GM18951 (cell line): ENCODE data around the gene XRRA1.

Source experiments
- POLR2A ChIP-seq: IDR thresholded peaks from 4 replicates; pipeline ENCODE4 v1.6.1; 2011; ENCODE audit warnings: mild to moderate bottlenecking; ENCODE audit not compliant: insufficient read length, insufficient read depth; ENCODE audit errors: extremely low read depth
- in situ Hi-C: fragments of 300-500 bp; cut with MboI; formaldehyde crosslinking; loops from one replicate; pipeline ENCODE4 v1.12.0; 2022; ENCODE audit warnings: low sequenced_read_pairs, mixed read lengths, inconsistent platforms; ENCODE audit not compliant: unreplicated experiment

Gene XRRA1

DNA sequence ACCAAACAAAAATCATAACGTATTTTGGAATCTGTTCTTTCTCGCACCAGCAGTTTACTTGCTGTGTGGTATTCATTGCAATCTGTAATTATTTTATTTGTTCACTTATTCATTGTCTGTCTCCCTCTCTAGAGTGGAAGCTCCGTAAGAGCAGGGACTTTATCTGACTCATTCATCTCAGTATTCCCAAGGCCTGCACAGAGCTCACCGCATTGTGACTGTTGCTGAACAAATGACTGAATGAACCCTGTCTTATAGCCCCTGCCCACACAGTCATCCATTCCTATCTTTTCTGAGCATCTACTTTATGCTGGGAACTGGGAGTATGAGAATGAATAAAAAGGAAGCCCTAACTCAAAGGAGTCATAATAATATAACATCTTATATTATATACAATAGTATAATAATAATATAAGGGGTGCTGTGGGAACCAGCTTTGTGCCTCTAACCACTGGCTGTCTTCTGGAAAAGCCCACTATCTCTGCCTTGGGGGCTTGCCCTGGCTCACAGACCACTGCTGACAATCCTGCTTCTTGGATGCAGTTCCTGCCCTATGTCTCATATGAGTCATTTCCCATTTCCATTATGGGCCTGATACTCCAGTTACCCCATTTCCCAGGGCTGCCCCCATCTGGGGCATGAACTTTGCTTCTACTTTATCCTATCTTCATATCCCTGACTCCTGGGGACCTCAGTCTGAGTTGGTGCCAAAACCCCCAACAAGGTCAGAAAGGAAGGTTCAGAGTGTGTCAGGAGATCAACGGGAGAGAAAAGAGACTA is 11.0 kb downstream of the XRRA1 start:
- in situ Hi-C loops: no loop called here
- no peak for TF ChIP-seq POLR2A

DNA sequence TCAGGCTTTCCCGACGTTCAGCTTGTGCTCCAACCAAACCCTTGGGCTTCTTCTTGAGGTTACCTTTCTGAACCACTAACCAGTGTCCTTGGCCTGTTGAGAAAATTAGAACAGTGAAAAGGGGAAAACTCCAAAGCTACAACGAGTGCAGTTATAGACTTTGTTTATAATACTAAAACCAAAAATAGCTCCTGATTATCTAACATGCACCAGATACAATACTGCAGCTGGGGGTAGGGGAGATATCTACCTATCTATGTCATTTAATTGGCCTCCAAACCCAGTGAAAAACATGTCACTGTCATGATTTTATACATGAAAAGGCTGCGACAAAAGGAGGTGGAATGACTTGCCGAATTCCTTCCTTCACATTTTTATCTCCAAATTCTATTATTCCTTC is 11.9 kb downstream of the XRRA1 start:
- in situ Hi-C loops: no loop called here

DNA sequence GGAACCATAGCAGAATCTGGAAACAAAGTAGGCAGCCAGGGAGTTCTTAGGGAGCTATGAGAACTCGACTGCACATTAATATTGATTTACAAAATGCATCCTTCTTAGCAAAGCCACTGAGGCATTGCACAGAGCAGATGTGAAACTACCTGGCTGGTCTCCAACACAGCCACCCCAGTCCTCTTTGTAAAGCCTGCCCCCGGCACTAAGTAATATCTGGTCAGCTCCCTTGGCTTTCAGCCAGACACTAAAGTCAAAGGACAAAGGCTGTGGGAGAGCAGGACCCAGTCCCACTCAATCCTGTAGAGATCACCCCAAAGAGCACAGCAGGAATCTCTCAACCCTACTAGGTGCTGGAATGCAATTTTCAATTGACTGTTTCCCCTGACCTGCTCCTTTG is 12.8 kb downstream of the XRRA1 start:
- in situ Hi-C loops: no loop called here
- no peak for TF ChIP-seq POLR2A

More for the DNA sequence above, 11.9 kb downstream of the XRRA1 start:
- no peak for TF ChIP-seq POLR2A

DNA sequence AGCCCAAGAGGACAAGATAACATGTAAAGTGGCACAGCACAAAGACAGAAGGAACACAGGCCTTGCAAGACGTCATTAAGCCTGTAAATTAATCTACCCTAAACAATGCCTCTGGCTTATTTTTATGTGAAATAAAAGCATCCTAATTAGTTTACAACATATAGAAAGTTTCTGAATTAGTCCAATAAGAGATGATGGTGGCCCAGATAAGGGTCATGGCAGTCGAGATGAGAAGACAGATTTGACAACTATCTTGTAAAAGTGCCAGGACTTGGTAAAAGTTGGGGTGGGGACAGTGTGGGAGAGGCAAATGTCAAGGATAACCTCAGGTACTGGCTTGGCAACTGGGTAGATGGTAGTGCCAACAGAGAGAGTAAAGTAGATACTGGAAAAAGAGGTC is 13.6 kb downstream of the XRRA1 start:
- no peak for TF ChIP-seq POLR2A
- in situ Hi-C loops: no loop called here

DNA sequence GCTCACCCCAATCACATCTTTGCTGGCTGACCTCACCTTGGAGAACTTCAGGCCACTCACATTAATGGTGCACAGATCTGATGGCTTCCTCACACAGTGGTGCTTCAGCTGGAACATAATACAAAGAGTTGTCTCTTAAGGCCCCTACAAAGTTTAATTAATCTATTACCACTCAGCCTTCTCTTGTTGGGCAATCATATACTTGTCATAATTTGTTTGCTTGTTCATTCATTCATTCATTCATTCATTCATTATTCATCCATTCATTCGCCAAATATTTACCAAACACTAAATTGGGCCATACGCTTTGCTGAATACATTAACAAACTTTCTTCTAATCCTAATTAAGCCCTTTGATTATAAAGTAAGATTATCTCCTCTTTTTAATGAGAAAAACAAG is 15.1 kb downstream of the XRRA1 start:
- in situ Hi-C loops: no loop called here

DNA sequence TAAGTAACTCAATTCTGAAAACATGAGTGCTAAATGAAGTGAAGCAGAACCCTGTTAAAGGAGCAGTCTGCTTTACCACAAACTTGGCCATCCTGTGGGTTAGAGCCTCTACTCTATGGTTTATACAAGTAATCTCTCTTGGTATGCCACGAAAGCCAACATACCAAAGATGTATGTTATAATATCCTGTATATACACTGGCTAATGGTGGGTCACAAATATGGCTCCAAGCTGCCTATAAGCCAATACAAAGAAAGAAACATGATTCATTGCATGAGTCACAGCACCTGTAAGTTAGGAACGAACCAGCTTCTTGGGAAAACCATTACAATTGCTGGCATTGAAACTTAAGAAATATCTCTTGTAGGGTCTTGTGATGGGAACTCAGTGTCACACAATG is 16.1 kb downstream of the XRRA1 start:
- no peak for TF ChIP-seq POLR2A
- in situ Hi-C loops: no loop called here

More for the DNA sequence above, 15.1 kb downstream of the XRRA1 start:
- TF ChIP-seq POLR2A: no peak

DNA sequence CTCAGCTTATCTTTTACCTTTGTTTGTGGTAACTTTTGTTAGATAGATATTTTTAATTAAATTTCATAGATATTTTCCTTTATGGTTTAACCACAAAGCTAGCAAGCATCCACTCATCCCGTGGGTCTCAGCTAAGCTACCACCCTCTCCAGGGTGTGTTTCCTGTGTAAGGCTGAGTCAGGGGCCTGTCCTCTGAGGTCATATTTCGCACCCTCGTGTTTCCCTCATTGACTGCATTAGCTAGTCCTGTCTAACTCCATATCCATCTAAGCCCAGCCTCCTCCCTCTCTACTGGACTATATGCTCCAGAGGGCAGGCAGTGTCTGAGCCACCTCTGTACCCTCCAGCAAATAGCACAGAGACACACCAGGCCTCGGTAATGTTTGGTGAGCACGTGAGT is 16.7 kb downstream of the XRRA1 start:
- in situ Hi-C loops: no loop called here
- TF ChIP-seq POLR2A: no peak

DNA sequence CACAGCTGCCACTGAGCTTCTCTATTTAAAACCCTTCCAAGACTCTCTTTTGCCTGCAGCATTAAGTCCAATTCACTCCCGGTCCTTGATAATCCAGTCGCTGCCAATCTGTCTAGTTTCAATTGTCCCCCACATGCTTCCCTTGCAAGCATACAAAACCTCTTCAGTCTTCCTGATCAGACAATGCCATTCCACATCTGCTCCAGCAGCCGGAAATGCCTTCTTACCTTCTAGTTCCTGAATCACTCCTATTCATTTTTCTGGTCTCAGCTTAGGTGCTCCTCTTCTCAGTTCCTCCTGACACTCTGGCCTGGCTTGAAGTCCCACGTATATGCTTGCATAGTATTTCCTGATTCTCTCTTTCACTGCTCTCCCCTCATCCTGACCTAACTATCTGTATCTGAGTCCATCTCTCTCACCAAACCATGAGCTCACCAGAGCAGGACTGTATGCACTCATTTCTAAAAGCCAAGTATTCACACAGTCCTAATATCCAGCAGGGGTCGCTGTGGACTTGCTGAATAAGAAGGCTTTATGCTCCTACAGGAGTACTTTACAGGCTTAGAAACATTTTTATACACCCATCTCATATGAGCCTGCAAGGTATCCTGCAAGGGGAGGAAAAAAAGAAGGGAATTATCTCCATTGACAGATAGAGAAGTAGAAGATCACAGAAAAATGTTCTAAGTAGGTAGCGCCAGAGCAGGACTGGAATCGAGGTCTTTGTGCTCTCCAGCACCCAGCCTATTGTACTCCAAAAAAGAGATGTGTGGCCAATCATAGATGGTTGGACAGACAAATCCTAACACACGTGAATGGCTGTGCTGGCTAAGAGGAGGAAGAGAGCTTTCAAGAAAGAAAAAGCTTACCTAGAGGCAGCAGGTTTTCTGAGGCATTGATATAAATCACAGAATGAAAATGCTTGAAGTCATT is 19.2 kb downstream of the XRRA1 start:
- in situ Hi-C loops: loop anchor here (10.0 kb wide), 1 partner anchor 275 kb away; no protein-coding TSS in a partner anchor
- no peak for TF ChIP-seq POLR2A

DNA sequence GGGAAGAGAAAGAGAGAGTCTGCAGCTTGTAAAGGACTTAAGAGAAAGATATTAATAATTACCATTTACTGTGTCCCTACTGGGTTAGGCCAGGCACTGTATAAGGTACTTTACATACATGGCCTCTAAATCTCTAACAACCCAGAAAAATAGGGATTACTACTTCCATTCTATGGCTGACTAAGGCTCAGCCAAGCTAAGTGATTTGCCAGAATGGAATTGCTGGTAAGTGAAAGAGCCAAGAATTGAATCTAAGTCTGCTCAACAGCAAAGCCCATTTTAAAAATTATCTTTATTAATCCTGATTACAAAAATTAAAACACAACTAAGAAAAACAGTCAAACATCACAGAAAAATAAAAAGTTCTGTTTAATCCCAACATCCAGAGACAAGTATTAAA is 21.4 kb downstream of the XRRA1 start:
- no peak for TF ChIP-seq POLR2A
- in situ Hi-C loops: loop anchor here (10.0 kb wide), 1 partner anchor 277 kb away; no protein-coding TSS in a partner anchor

DNA sequence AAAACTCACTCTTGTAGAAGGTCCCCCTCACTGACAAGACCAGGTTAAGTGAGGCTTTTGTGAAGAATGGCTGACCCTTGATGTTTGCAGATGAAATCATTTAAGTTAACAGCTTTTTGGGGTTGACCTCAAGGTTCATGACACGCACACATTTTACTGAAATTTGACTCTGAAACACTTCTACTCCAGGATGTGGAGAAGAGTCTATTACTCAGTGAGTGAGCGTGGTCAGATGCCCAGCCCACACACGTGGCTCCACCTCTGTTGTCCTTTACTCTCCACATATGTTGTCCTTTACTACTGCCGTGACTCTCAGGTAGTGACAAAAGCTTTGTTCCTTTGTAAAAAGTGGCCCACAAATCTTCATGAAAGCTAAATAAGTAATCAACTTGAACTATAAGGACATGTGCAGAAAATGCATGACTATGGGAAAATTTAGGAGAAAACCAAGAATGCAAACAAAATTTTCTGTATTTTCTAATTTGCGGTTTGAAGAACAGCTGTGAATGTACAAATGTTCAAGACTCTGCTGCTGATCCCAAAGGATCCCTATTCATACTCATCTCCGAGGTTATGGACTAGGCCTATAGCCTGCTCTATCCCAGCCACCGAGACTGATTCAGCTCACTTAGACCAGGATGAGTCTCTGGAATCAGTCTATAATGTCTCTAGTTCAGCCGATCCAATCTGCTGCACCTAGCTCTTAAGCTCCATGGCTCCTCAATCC is 22.4 kb downstream of the XRRA1 start:
- in situ Hi-C loops: loop anchor here (10.0 kb wide), 1 partner anchor 278 kb away; no protein-coding TSS in a partner anchor

DNA sequence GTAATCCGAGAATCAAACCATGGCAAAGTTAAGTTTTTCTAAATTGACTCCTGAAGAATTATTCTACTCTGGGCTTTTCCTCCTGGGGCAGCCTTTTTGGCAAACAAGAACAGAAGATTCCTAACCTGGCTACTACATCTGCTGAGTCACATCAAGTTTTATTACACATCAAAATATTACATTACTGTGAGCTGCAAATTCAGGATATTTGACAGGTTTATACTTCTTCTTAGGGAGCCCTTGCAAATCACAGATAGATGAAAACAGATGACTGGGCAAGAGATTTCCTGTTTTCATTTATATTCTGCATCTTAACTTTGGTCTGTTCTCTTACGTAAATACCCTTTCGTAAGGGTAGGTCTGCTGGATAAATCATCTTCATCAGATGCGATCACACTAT is 23.6 kb downstream of the XRRA1 start:
- no peak for TF ChIP-seq POLR2A
- in situ Hi-C loops: loop anchor here (10.0 kb wide), 1 partner anchor 280 kb away; no protein-coding TSS in a partner anchor

More for the DNA sequence above, 22.4 kb downstream of the XRRA1 start:
- no peak for TF ChIP-seq POLR2A

DNA sequence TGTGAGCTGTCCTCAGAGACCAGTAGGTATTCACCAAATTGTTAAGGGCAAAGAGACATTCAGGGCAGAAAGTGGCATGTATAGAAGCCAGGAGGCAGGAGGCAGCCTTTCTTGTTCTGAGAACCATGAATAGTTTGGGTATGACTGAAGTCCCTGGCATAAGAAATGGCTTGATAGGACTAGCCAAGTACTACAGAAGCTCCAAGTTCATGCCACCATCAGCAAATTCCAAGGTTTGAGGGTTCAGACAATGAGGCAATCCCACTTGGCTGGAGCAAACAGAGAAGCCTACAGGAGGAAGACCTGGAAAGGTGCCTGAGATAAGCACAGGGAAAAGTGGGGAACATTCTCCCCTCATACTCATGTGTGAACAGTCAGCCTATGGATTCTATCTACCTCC is 25.8 kb downstream of the XRRA1 start:
- TF ChIP-seq POLR2A: no peak
- in situ Hi-C loops: loop anchor here (10.0 kb wide), 1 partner anchor 282 kb away; no protein-coding TSS in a partner anchor

DNA sequence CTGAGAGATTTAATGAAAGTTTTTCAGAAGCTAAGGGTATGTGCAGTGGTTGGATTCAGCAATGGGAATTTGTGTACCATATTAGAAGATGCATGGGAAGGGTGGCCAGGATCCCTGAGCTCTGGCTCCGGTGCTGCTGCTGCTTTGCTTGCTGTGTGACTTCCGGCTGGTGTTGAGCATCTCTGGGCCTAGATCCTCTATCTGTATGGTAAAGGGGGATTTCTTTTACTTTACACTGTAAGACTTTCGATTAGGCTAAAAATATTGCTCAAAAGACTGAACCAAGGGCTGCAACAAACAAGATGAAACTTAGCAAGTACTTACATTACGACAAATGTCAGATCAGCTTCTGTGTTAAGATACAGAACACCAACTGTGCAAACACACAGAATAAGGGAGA is 39.1 kb downstream of the XRRA1 start:
- TF ChIP-seq POLR2A: no peak
- in situ Hi-C loops: no loop called here
